ENCODE results near the gene GTF2A2. TPM values are rescaled to one million over a fixed set of nuclear protein-coding genes. Genes with fewer than 3 reads are reported as not detected.

Gene GTF2A2
- total and polyA plus RNA-seq, 10 of the 15 experiments (the other 5 are each of a cell fraction or from before 2014, with no cell fraction given) = 89.2 to 565 (median 137) TPM

GRCh38 chr15:59611276-59612260, 45.7 kb downstream of the GTF2A2 start, which contains the start of gene GCNT3:
GCNT3 (plus strand) TSS chr15:59611783; CDS start chr15:59618239, 6,456 bp downstream.
- Histone ChIP-seq H3K4me3 (no peak within 1 kb of the TSS), H3K9me3 (replicated peaks; ENCODE audit: control insufficient read depth, insufficient read depth, low read length) (peaks cover 3% of the 10 kb centered on the region; the same call in 2 of the 3 replicates), H3K27me3 (replicated peaks in 1 of 2; ENCODE audit: control insufficient read depth in 2 of 2, insufficient read depth in 2 of 2, low read length in 1 of 2) (no peaks in the 10 kb centered on the region), H3K4me2 (ENCODE audit: control insufficient read depth, insufficient read depth) (no peak within 1 kb of the TSS), H4K20me1 (ENCODE audit: control insufficient read depth, insufficient read depth) (no peaks in the 10 kb centered on the region), H3K27ac (ENCODE audit: control insufficient read depth, insufficient read depth) (no peak within 1 kb of the TSS), H2AFZ (ENCODE audit: control insufficient read depth, low read depth, low read length) (no peak within 1 kb of the TSS), H3K36me3 (ENCODE audit: control insufficient read depth in 2 of 2, insufficient read depth in 2 of 2, low read length in 1 of 2) (no peaks in the 10 kb centered on the region), H3K9ac (ENCODE audit: control insufficient read depth, insufficient read depth, low read length) (no peak within 1 kb of the TSS), H3K4me1 (ENCODE audit: control insufficient read depth, insufficient read depth, low read length) (peaks cover 5% of the 10 kb centered on the region; the same call in 1 of the 2 replicates), H3K79me2 (ENCODE audit: control insufficient read depth, insufficient read depth, low read length) (no peaks in the 10 kb centered on the region)
- intact Hi-C loops (cut with micrococcal nuclease; ENCODE audit: unreplicated experiment) = no loop called here
- ChIA-PET SMC1A (ENCODE audit: uncharacterized antibody, unreplicated experiment) (interaction anchor here (0.6 to 1.8 kb wide), 6 partner anchors 12 to 79 kb away, joined by 3 to 6 read pairs (median 4); no protein-coding TSS in a partner anchor), CTCF (interaction anchor here (0.6 to 3.8 kb wide), 5 partner anchors 18 to 715 kb away, joined by 3 to 18 read pairs (median 3); no protein-coding TSS in a partner anchor), POLR2A (no interaction called here), RAD21 (ENCODE audit: unreplicated experiment) (no interaction called here)
- no peak for TF ChIP-seq EP300 (IDR thresholded peaks at IDR 0.05; ENCODE audit: borderline replicate concordance in 1 of 2, control insufficient read depth in 1 of 2, low read depth in 2 of 2, low read length in 2 of 2)
- TF ChIP-seq MEF2B (IDR thresholded peaks at IDR 0.05; ENCODE audit: partially characterized antibody, poor library complexity, severe bottlenecking) = no peak
- no peak for TF ChIP-seq BMI1 (IDR thresholded peaks at IDR 0.05; ENCODE audit: borderline replicate concordance)
- no peak for TF ChIP-seq GATAD2B (conservative IDR thresholded peaks at IDR 0.05; ENCODE audit: low read depth)
- no peak for TF ChIP-seq TCF3 (IDR thresholded peaks at IDR 0.05; ENCODE audit: borderline replicate concordance, insufficient read depth, low read depth, low read length)
- no peak for TF ChIP-seq RFX5 (IDR thresholded peaks at IDR 0.05; ENCODE audit: low read depth, low read length)
- no peak for TF ChIP-seq SREBF1 (IDR thresholded peaks at IDR 0.05; ENCODE audit: low read length)
- no peak for TF ChIP-seq CBFB (IDR thresholded peaks at IDR 0.05; ENCODE audit: low read depth)
- no peak for TF ChIP-seq ATF2 (IDR thresholded peaks at IDR 0.05; ENCODE audit: low read length)
- no peak for TF ChIP-seq ZNF274 (IDR thresholded peaks at IDR 0.05; ENCODE audit: insufficient read depth, insufficient read length)
- no peak for TF ChIP-seq CTCF (IDR thresholded peaks at IDR 0.05 in 2 of 3, conservative IDR thresholded peaks at IDR 0.05 in 1 of 3; ENCODE audit: control insufficient read depth in 2 of 3, extremely low read depth in 1 of 3, insufficient read depth in 1 of 3, low read depth in 3 of 3, low read length in 3 of 3)
- TF ChIP-seq EED (IDR thresholded peaks at IDR 0.05; ENCODE audit: low read depth) = no peak
- TF ChIP-seq SPI1 (IDR thresholded peaks at IDR 0.05; ENCODE audit: borderline replicate concordance, insufficient read depth, low read depth, low read length) = no peak
- no peak for TF ChIP-seq FOS (IDR thresholded peaks at IDR 0.05; ENCODE audit: borderline replicate concordance, extremely low read depth, insufficient read length)
- no peak for TF ChIP-seq KAT2A (conservative IDR thresholded peaks at IDR 0.05; ENCODE audit: control insufficient read depth, low read depth, low read length)
- TF ChIP-seq PAX8 (IDR thresholded peaks at IDR 0.05) = no peak
- TF ChIP-seq SRF (IDR thresholded peaks at IDR 0.05; ENCODE audit: low read depth in 2 of 2, low read length in 2 of 2) = no peak
- no peak for TF ChIP-seq ZBED1 (IDR thresholded peaks at IDR 0.05; ENCODE audit: borderline replicate concordance)
- TF ChIP-seq CREB1 (IDR thresholded peaks at IDR 0.05; ENCODE audit: low read depth) = no peak
- no peak for TF ChIP-seq MEF2A (IDR thresholded peaks at IDR 0.05; ENCODE audit: insufficient read depth, low read depth, low read length)
- in situ Hi-C loops (cut with MboI) = no loop called here
- DNase-seq (ENCODE audit: low read depth, low spot score) (no peak), ATAC-seq (no peak), FAIRE-seq (no peak)
- no TSS peak for BruUV-seq (replicated peaks)
- 33% methylated on average over 8 of the region's 8 CpGs for WGBS (ENCODE audit: insufficient coverage, insufficient replicate concordance, low lambda C conversion rate, missing lambda C conversion rate)
